G401 (cell line): ENCODE data around the gene LHX4. TPM values are rescaled to one million over a fixed set of nuclear protein-coding genes. Genes with fewer than 3 reads are reported as not detected.

Source experiments
- DNase-seq: peaks from one replicate; pipeline ENCODE4 v3.0.0-alpha.2; 2015; ENCODE audit warnings: low spot score
- in situ Hi-C: cut with HindIII; loops from 2 replicates; pipeline ENCODE4 v1.10.0; 2016; ENCODE audit warnings: low sequenced_read_pairs, mixed read lengths
- total RNA-seq: library from RNA; depleted of rRNA; stranded (reverse); fragments of >200 nt; shearing (Covaris generic); gene quantifications from 2 replicates; pipeline ENCODE4 v1.2.3, GENCODE V29; 2014; rRNA removed

The LHX4 gene
- not detected in 2 replicates for total RNA-seq

- DNase-seq = no peak
- in situ Hi-C loops = no loop called here
Observed at GRCh38 chr1:180229483-180230415, at the start of gene LHX4. Gene LHX4 (plus strand): TSS chr1:180230264. CDS start chr1:180230530, 266 bp downstream.

GRCh38 chr1:180181048-180181447, 49.0 kb upstream of the LHX4 start:
- DNase-seq = peak; percentile 23
- in situ Hi-C loops = no loop called here

- DNase-seq = no peak
- in situ Hi-C loops = no loop called here
Observed at GRCh38 chr1:180181996-180182642, 47.9 kb upstream of the LHX4 start.

- in situ Hi-C loops = no loop called here
Observed at GRCh38 chr1:180182643-180183311, 47.3 kb upstream of the LHX4 start.

GRCh38 chr1:180183426-180183825, 46.6 kb upstream of the LHX4 start:
- in situ Hi-C loops = no loop called here
- DNase-seq = no peak

More at GRCh38 chr1:180182643-180183311, 47.3 kb upstream of the LHX4 start:
- peak; percentile 97 for DNase-seq

- in situ Hi-C loops = no loop called here
- no peak for DNase-seq
Observed at GRCh38 chr1:180184041-180184440, 46.0 kb upstream of the LHX4 start.

GRCh38 chr1:180185281-180185680, 44.8 kb upstream of the LHX4 start:
- DNase-seq = no peak
- in situ Hi-C loops = no loop called here

- no peak for DNase-seq
- in situ Hi-C loops = no loop called here
Observed at GRCh38 chr1:180185971-180186645, 44.0 kb upstream of the LHX4 start.

GRCh38 chr1:180186831-180187230, 43.2 kb upstream of the LHX4 start:
- DNase-seq = no peak
- in situ Hi-C loops = no loop called here

- in situ Hi-C loops = no loop called here
Observed at GRCh38 chr1:180187626-180188025, 42.4 kb upstream of the LHX4 start.

GRCh38 chr1:180188091-180188506, 42.0 kb upstream of the LHX4 start:
- peak; percentile 61 for DNase-seq

More at GRCh38 chr1:180187626-180188025, 42.4 kb upstream of the LHX4 start:
- DNase-seq = no peak

GRCh38 chr1:180188684-180189175, 41.3 kb upstream of the LHX4 start:
- in situ Hi-C loops = no loop called here
- DNase-seq = no peak

More at GRCh38 chr1:180188091-180188506, 42.0 kb upstream of the LHX4 start:
- in situ Hi-C loops = no loop called here

- no peak for DNase-seq
- in situ Hi-C loops = no loop called here
Observed at GRCh38 chr1:180190091-180190490, 40.0 kb upstream of the LHX4 start.

GRCh38 chr1:180192172-180192571, 37.9 kb upstream of the LHX4 start:
- DNase-seq = no peak
- in situ Hi-C loops = no loop called here

- in situ Hi-C loops = no loop called here
Observed at GRCh38 chr1:180193141-180194047, 36.7 kb upstream of the LHX4 start.

GRCh38 chr1:180194048-180194425, 36.0 kb upstream of the LHX4 start:
- in situ Hi-C loops = no loop called here
- DNase-seq = no peak

More at GRCh38 chr1:180193141-180194047, 36.7 kb upstream of the LHX4 start:
- no peak for DNase-seq

- in situ Hi-C loops = no loop called here
- DNase-seq = no peak
Observed at GRCh38 chr1:180194546-180195207, 35.4 kb upstream of the LHX4 start.
